H1 (cell line): Measurements from ENCODE around the gene RAB3B. TPM values are rescaled to one million over a fixed set of nuclear protein-coding genes. Genes with fewer than 3 reads are reported as not detected.

ENCODE experiments used
- CTCF ChIA-PET: fragments of 300-600 bp; sonication (Branson Sonifier 250); formaldehyde crosslinking; loops from one replicate; lab custom pipeline; 2021; ENCODE audit not compliant: partially characterized antibody; lab: Charles Lee
- POLR2A ChIA-PET: fragments of 300-600 bp; sonication (Branson Sonifier 250); formaldehyde crosslinking; loops from one replicate; lab custom pipeline; 2021; ENCODE audit warnings: inconsistent platforms; ENCODE audit not compliant: partially characterized antibody; lab: Charles Lee
- DNase-seq, 2 experiments: peaks; one replicate each; pipeline versions ENCODE4 v3.0.0 to v3.0.0-alpha.2; 2010 to 2022; ENCODE audit warnings: low spot score in 2 of 2, low read depth in 1 of 2, mixed read lengths in 1 of 2
- FAIRE-seq: peaks from 2 replicates; lab custom pipeline; 2011; peaks lifted over from hg19 to GRCh38; lab: Jason Lieb, UNC
- H2AFZ ChIP-seq: 2 replicates; pipeline ENCODE4 v1.8.1; 2012; ENCODE audit warnings: low read length, inconsistent platforms
- H2AK5ac ChIP-seq: 2 replicates; pipeline ENCODE4 v1.6.1; 2013; ENCODE audit warnings: low read depth, low read length
- H2BK120ac ChIP-seq: replicated peaks from 2 replicates; pipeline ENCODE3; 2013; ENCODE audit warnings: low read depth, low read length, inconsistent platforms
- H2BK12ac ChIP-seq: 2 replicates; pipeline ENCODE4 v1.6.1; 2013; ENCODE audit warnings: low read depth, low read length
- H2BK15ac ChIP-seq: 2 replicates; pipeline ENCODE4 v1.6.1; 2013; ENCODE audit warnings: low read length
- H2BK20ac ChIP-seq: 2 replicates; pipeline ENCODE4 v1.6.1; 2013; ENCODE audit warnings: low read length
- H2BK5ac ChIP-seq: 2 replicates; pipeline ENCODE4 v1.6.1; 2013; ENCODE audit warnings: low read depth, low read length
- H3K14ac ChIP-seq: 2 replicates; pipeline ENCODE4 v1.6.1; 2013; ENCODE audit warnings: inconsistent platforms; ENCODE audit not compliant: insufficient read length
- H3K18ac ChIP-seq: 2 replicates; pipeline ENCODE4 v1.6.1; 2013; ENCODE audit warnings: low read length; ENCODE audit errors: extremely low read depth
- H3K23ac ChIP-seq: 2 replicates; pipeline ENCODE4 v1.6.1; 2013; ENCODE audit warnings: inconsistent platforms; ENCODE audit not compliant: insufficient read length
- H3K23me2 ChIP-seq: 2 replicates; pipeline ENCODE4 v1.6.1; 2013; ENCODE audit warnings: low read depth, low read length
- H3K27ac ChIP-seq: 2 replicates; pipeline ENCODE4 v1.6.1; 2011; ENCODE audit warnings: low read depth, low read length, inconsistent platforms
- H3K27me3 ChIP-seq, 4 experiments: replicated peaks in 1 of 4; 1 replicate in 1 of 4; 2 replicates in 3 of 4; pipeline versions ENCODE4 v1.6.1 to v1.8.1; 2011 to 2013; ENCODE audit warnings: low read length in 3 of 4, mild to moderate bottlenecking in 3 of 4, inconsistent platforms in 2 of 4, mixed read lengths in 2 of 4, moderate library complexity in 1 of 4; ENCODE audit not compliant: control insufficient read depth in 3 of 4, insufficient read depth in 3 of 4; ENCODE audit errors: extremely low read depth in 1 of 4
- H3K36me3 ChIP-seq, 4 experiments: 2 replicates each; pipeline versions ENCODE4 v1.6.1 to v1.8.1; 2011 to 2013; ENCODE audit warnings: mild to moderate bottlenecking in 4 of 4, low read length in 3 of 4, moderate library complexity in 2 of 4, control low read depth in 1 of 4, inconsistent platforms in 1 of 4; ENCODE audit not compliant: insufficient read depth in 4 of 4, control insufficient read depth in 2 of 4
- H3K4ac ChIP-seq: replicated peaks from 2 replicates; pipeline ENCODE3; 2013; ENCODE audit warnings: low read length, low read depth, mixed read lengths, inconsistent platforms; ENCODE audit not compliant: insufficient read length
- H3K4me1 ChIP-seq, 4 experiments: replicated peaks in 1 of 4; 1 replicate in 1 of 4; 2 replicates in 3 of 4; pipeline versions ENCODE4 v1.6.1 to v1.8.1; 2011 to 2013; ENCODE audit warnings: low read length in 3 of 4, inconsistent platforms in 2 of 4, mixed read lengths in 1 of 4; ENCODE audit not compliant: insufficient read depth in 4 of 4, control insufficient read depth in 3 of 4
- H3K4me2 ChIP-seq, 2 experiments: 2 replicates each; pipeline versions ENCODE4 v1.6.1 to v1.8.1; 2011 to 2013; ENCODE audit warnings: low read depth in 2 of 2, low read length in 2 of 2, control low read depth in 1 of 2, inconsistent platforms in 1 of 2, mild to moderate bottlenecking in 1 of 2; ENCODE audit not compliant: insufficient read depth in 1 of 2
- H3K4me3 ChIP-seq, 4 experiments: fragments of 200-600, 300-600 bp in 1 of 4; sonication (generic), shearing (Covaris generic), sonication (Bioruptor Twin) in 1 of 4; 2 replicates each; pipeline versions ENCODE4 v1.5.1 to v1.8.1; 2011 to 2016; ENCODE audit warnings: low read length in 4 of 4, low read depth in 3 of 4, control low read depth in 2 of 4, inconsistent platforms in 2 of 4, mild to moderate bottlenecking in 2 of 4, mixed read lengths in 1 of 4, moderate library complexity in 1 of 4; ENCODE audit not compliant: insufficient read depth in 2 of 4; ENCODE audit errors: extremely low read depth in 1 of 4
- H3K56ac ChIP-seq: replicated peaks from 2 replicates; pipeline ENCODE3; 2013; ENCODE audit warnings: low read depth, mild to moderate bottlenecking, mixed read lengths, low read length, inconsistent platforms; ENCODE audit not compliant: insufficient read length
- H3K79me1 ChIP-seq: 2 replicates; pipeline ENCODE4 v1.6.1; 2013; ENCODE audit warnings: low read depth, low read length, control low read depth
- H3K79me2 ChIP-seq, 2 experiments: 2 replicates each; pipeline versions ENCODE4 v1.6.1 to v1.8.1; 2012 to 2013; ENCODE audit warnings: low read length in 2 of 2, mild to moderate bottlenecking in 2 of 2, inconsistent platforms in 1 of 2; ENCODE audit not compliant: insufficient read depth in 2 of 2, control insufficient read depth in 1 of 2
- H3K9ac ChIP-seq, 4 experiments: replicated peaks in 1 of 4; 1 replicate in 1 of 4; 2 replicates in 3 of 4; pipeline versions ENCODE4 v1.6.1 to v1.8.1; 2011 to 2013; ENCODE audit warnings: low read depth in 3 of 4, low read length in 3 of 4, control low read depth in 2 of 4, mild to moderate bottlenecking in 2 of 4, moderate library complexity in 2 of 4, inconsistent platforms in 1 of 4; ENCODE audit errors: extremely low read depth in 1 of 4
- H3K9me3 ChIP-seq, 2 experiments: 2 replicates each; pipeline versions ENCODE4 v1.6.1 to v1.8.1; 2012 to 2013; ENCODE audit warnings: mild to moderate bottlenecking in 2 of 2, moderate library complexity in 2 of 2, control low read depth in 1 of 2, inconsistent platforms in 1 of 2, low read depth in 1 of 2, low read length in 1 of 2, mixed read lengths in 1 of 2; ENCODE audit not compliant: insufficient read depth in 2 of 2
- H4K20me1 ChIP-seq, 2 experiments: replicated peaks in 1 of 2; 2 replicates each; pipeline versions ENCODE3 to v1.8.1; 2011 to 2013; ENCODE audit warnings: inconsistent platforms in 2 of 2, low read length in 2 of 2, mild to moderate bottlenecking in 1 of 2; ENCODE audit not compliant: insufficient read depth in 2 of 2, control insufficient read depth in 1 of 2
- H4K5ac ChIP-seq: 2 replicates; pipeline ENCODE4 v1.6.1; 2013; ENCODE audit warnings: low read length, low read depth, mixed read lengths, inconsistent platforms; ENCODE audit not compliant: insufficient read length
- H4K8ac ChIP-seq: 2 replicates; pipeline ENCODE4 v1.8.0; 2013; ENCODE audit warnings: mild to moderate bottlenecking, moderate library complexity, low read length, inconsistent platforms; ENCODE audit not compliant: insufficient read depth; ENCODE audit errors: extremely low read depth
- H4K91ac ChIP-seq: replicated peaks from 2 replicates; pipeline ENCODE3; 2013; ENCODE audit warnings: low read length, mixed read lengths, inconsistent platforms; ENCODE audit not compliant: insufficient read length
- MAX ChIP-seq: IDR thresholded peaks from 2 replicates; pipeline ENCODE4 v1.6.1; 2012; ENCODE audit warnings: inconsistent platforms
- WGBS, 2 experiments: shearing (Covaris generic) in 1 of 2; methylation state at CpG; one replicate each; pipeline versions ENCODE4 v1.1.6 to v1.1.7; 2013 to 2015; ENCODE audit warnings: low lambda C conversion rate in 2 of 2, mixed read lengths in 2 of 2, inconsistent platforms in 1 of 2, low coverage in 1 of 2, missing lambda C conversion rate in 1 of 2; ENCODE audit not compliant: insufficient replicate concordance in 2 of 2, insufficient coverage in 1 of 2, insufficient read length in 1 of 2; ENCODE audit errors: extremely low coverage in 1 of 2, missing lambda C conversion rate in 1 of 2; 5-methylcytosine and 5-hydroxymethylcytosine counted together
- polyA plus RNA-seq, 7 experiments: library from polyadenylated mRNA; depleted of rRNA in 3 of 7; stranded (reverse) in 5 of 7; unstranded in 2 of 7; fragments of >200 nt in 5 of 7; fragments of 200-250 nt in 2 of 7; gene quantifications; 1 replicate in 5 of 7; 2 replicates in 1 of 7; 4 replicates in 1 of 7; pipeline versions ENCODE4 v1.2.1 to v1.2.3, GENCODE V29; 2011 to 2013; ENCODE audit warnings: missing spikeins in 2 of 7, mixed read lengths in 2 of 7
- total RNA-seq: library from RNA; stranded (reverse); fragmentation: NEBNext Ultra II Directional; extraction: Animal tissue kit (Norgen Biotek cat#: 25700); gene quantifications from 2 replicates; pipeline ENCODE4 v1.2.1, GENCODE V29; 2021

RAB3B gene
- total and polyA plus RNA-seq, 2 of the 8 experiments (the other 6 are each of a cell fraction or from before 2014, with no cell fraction given) = 12.5 to 36.8 TPM

DNA sequence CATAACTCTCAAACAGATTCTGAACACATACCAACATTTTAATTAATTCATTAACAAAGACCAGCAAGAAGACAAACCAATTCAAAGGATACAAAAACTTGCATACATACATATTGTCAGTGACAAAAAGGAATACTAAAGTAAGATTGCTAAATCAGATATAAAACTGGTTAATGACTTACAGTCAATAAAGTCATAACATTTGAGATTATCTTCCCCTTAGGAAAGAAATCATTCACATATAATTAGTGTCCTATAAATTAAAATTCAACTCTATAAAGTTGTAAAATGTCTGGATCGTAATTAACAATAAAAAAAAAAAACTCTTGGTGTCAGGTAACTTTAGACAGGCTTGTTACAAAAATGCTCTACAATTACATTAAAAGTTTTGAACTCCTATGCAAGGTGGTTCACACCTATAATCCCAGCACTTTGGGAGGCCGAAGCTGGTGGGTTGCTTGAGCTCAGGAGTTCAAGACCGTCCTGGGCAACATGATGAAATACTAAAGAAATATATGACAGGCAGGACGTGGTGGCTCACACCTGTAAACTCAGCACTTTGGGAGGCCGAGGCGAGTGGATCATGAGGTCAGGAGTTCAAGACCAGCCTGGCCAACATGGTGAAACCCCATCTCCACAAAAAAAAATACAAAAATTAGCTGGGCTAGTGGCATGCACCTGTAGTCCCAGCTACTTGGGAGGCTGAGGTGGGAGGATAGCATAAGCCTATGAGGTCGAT is 17.7 kb upstream of the RAB3B start:
- CTCF ChIA-PET = interaction anchor here (0.8 to 2.1 kb wide), 3 partner anchors 9 to 112 kb away, joined by 3 to 7 read pairs (median 4); no protein-coding TSS in a partner anchor
- no peak for TF ChIP-seq MAX
- TF ChIP-seq, all 59 proteins: peak for 0
- no peak for DNase-seq
- Histone ChIP-seq H3K4me3 (no peak overlapping the region), H2BK20ac (peak overlapping the region; percentile 80; the same call in 1 of the 2 replicates), H4K20me1 (no peaks in the 10 kb centered on the region), H3K56ac (no peak overlapping the region), H3K23ac (no peak overlapping the region), H3K4me2 (no peak overlapping the region), H3K36me3 (no peaks in the 10 kb centered on the region), H3K79me2 (no peaks in the 10 kb centered on the region), H3K9me3 (no peaks in the 10 kb centered on the region), H2AFZ (no peak overlapping the region), H3K14ac (no peak overlapping the region), H2AK5ac (no peak overlapping the region), H4K91ac (no peak overlapping the region), H2BK15ac (no peak overlapping the region), H2BK12ac (peak overlapping the region; percentile 11; the same call in 1 of the 2 replicates), H4K8ac (no peak overlapping the region; the same call in 1 of the 2 replicates), H3K4ac (no peak overlapping the region), H3K23me2 (no peaks in the 10 kb centered on the region), H3K9ac (no peak overlapping the region), H3K27ac (no peak overlapping the region), H3K27me3 (no peaks in the 10 kb centered on the region), H3K4me1 (peaks cover 5 to 14% (median 12%) of the 10 kb centered on the region in 4 experiments; a peak in 6 of 7 replicates), H3K79me1 (no peaks in the 10 kb centered on the region), H2BK5ac (no peak overlapping the region), H4K5ac (no peak overlapping the region), H3K18ac (no peak overlapping the region; the same call in 1 of the 2 replicates), H2BK120ac (no peak overlapping the region)
- 94% methylated on average over 7 of the region's 7 CpGs; no CpG with 5 or more reads in 1 of the 2 experiments for WGBS, 2 experiments
- no peak for FAIRE-seq
- POLR2A ChIA-PET = interaction anchor here (0.7 to 1.8 kb wide), 5 partner anchors 25 to 253 kb away, joined by 3 to 5 read pairs (median 3); partner anchors contain the start of genes BTF3L4 and TXNDC12
